Stimulated activated naive B cell treated with anti-CD40 and anti-IgM and Interleukin-4, amounts not matched to agents 10 μg/mL and 1 μg/mL and 100 μg/mL, for 72 hours (primary cell): Measurements from ENCODE around the gene UBASH3B.
A peak's percentile ranks its signal among the peaks of the same experiment; 100 is the strongest.

Source experiments
- ATAC-seq, 2 donors: fragments of 150-1000 bp; cut with Tn5 transposase; replicated peaks; 2 replicates each; pipeline ENCODE4 v1.10.0; 2021; ENCODE audit warnings: moderate library complexity in 1 of 2
- DNase-seq: peaks from one replicate; pipeline ENCODE4 v3.0.0; 2021
- H3K27ac Mint-ChIP-seq: one replicate; pipeline ENCODE4 v1.8.0; 2022; ENCODE audit warnings: mild to moderate bottlenecking, mixed read lengths
- H3K27me3 Mint-ChIP-seq, 2 donors: one replicate each; pipeline ENCODE4 v1.8.0; 2022; ENCODE audit warnings: mixed read lengths in 2 of 2
- H3K36me3 Mint-ChIP-seq, 2 donors: one replicate each; pipeline ENCODE4 v1.8.0; 2022; ENCODE audit warnings: mixed read lengths in 2 of 2, mild to moderate bottlenecking in 1 of 2
- H3K4me1 Mint-ChIP-seq, 2 donors: one replicate each; pipeline ENCODE4 v1.8.0; 2022; ENCODE audit warnings: mixed read lengths in 2 of 2, mild to moderate bottlenecking in 1 of 2
- H3K4me3 Mint-ChIP-seq, 2 donors: one replicate each; pipeline ENCODE4 v1.8.0; 2022; ENCODE audit warnings: mild to moderate bottlenecking in 2 of 2, mixed read lengths in 2 of 2, moderate library complexity in 1 of 2
- H3K9me3 Mint-ChIP-seq, 2 donors: one replicate each; pipeline ENCODE4 v1.8.0; 2022; ENCODE audit warnings: mixed read lengths in 2 of 2, mild to moderate bottlenecking in 1 of 2

UBASH3B gene

GRCh38 chr11:122781378-122782195 lies 126.1 kb downstream of the UBASH3B start:
- Mint-ChIP-seq H3K27ac (peak overlapping the region; percentile 25), H3K9me3 (no peaks in the 10 kb centered on the region), H3K36me3 (peaks cover 31 to 40% of the 10 kb centered on the region in 2 donors), H3K27me3 (no peaks in the 10 kb centered on the region), H3K4me3 (no peak overlapping the region), H3K4me1 (peaks cover 7 to 16% of the 10 kb centered on the region in 2 donors)
- peak; percentile 49 for DNase-seq
- ATAC-seq, result peak; percentile 75 to 92

- no peak for DNase-seq
- Mint-ChIP-seq H3K4me1 (peaks cover 5 to 10% of the 10 kb centered on the region in 2 donors), H3K9me3 (no peaks in the 10 kb centered on the region), H3K27ac (no peak overlapping the region), H3K27me3 (no peaks in the 10 kb centered on the region), H3K4me3 (no peak overlapping the region), H3K36me3 (peaks cover 29 to 39% of the 10 kb centered on the region in 2 donors)
- no peak for ATAC-seq
Measured at GRCh38 chr11:122782222-122782621, 126.7 kb downstream of the UBASH3B start.

- no peak for DNase-seq
- ATAC-seq, result no peak
- H3K27ac Mint-ChIP-seq, result no peak overlapping the region
- no peaks in the 10 kb centered on the region for H3K9me3 Mint-ChIP-seq
- H3K36me3 Mint-ChIP-seq, result peaks cover 30 to 38% of the 10 kb centered on the region in 2 donors
- peaks cover 2 to 5% of the 10 kb centered on the region in 2 donors for H3K4me1 Mint-ChIP-seq
- no peak overlapping the region for H3K4me3 Mint-ChIP-seq
- no peaks in the 10 kb centered on the region for H3K27me3 Mint-ChIP-seq
Measured at GRCh38 chr11:122784325-122784955, 128.9 kb downstream of the UBASH3B start.

- DNase-seq (no peak), ATAC-seq (no peak)
- Mint-ChIP-seq H3K4me1 (peaks cover 2 to 5% of the 10 kb centered on the region in 2 donors), H3K27me3 (no peaks in the 10 kb centered on the region), H3K4me3 (no peak overlapping the region), H3K9me3 (no peaks in the 10 kb centered on the region), H3K27ac (no peak overlapping the region), H3K36me3 (peaks cover 29 to 40% of the 10 kb centered on the region in 2 donors)
Measured at GRCh38 chr11:122785031-122785541, 129.6 kb downstream of the UBASH3B start.

- DNase-seq, result no peak
- peaks cover 32 to 33% of the 10 kb centered on the region in 2 donors for H3K36me3 Mint-ChIP-seq
- no peaks in the 10 kb centered on the region for H3K4me1 Mint-ChIP-seq
- H3K4me3 Mint-ChIP-seq, result no peak overlapping the region
- no peaks in the 10 kb centered on the region for H3K9me3 Mint-ChIP-seq
- H3K27me3 Mint-ChIP-seq, result no peaks in the 10 kb centered on the region
- ATAC-seq, result no peak
- H3K27ac Mint-ChIP-seq, result no peak overlapping the region
Measured at GRCh38 chr11:122786896-122787295, 131.4 kb downstream of the UBASH3B start.

GRCh38 chr11:122788781-122789535 lies 133.4 kb downstream of the UBASH3B start:
- H3K4me3 Mint-ChIP-seq, result no peak overlapping the region
- DNase-seq (no peak), ATAC-seq (no peak)
- peaks cover 28 to 29% of the 10 kb centered on the region in 2 donors for H3K36me3 Mint-ChIP-seq
- H3K27ac Mint-ChIP-seq, result no peak overlapping the region
- H3K4me1 Mint-ChIP-seq, result no peaks in the 10 kb centered on the region
- no peaks in the 10 kb centered on the region for H3K9me3 Mint-ChIP-seq
- no peaks in the 10 kb centered on the region for H3K27me3 Mint-ChIP-seq

- DNase-seq, result no peak
- Mint-ChIP-seq H3K4me3 (no peak overlapping the region), H3K9me3 (no peaks in the 10 kb centered on the region), H3K27ac (no peak overlapping the region), H3K27me3 (no peaks in the 10 kb centered on the region), H3K4me1 (no peaks in the 10 kb centered on the region), H3K36me3 (peaks cover 29 to 33% of the 10 kb centered on the region in 2 donors)
- no peak for ATAC-seq
Measured at GRCh38 chr11:122789907-122790306, 134.4 kb downstream of the UBASH3B start.

- ATAC-seq (no peak), DNase-seq (no peak)
- Mint-ChIP-seq H3K4me3 (no peak overlapping the region), H3K9me3 (no peaks in the 10 kb centered on the region), H3K27me3 (no peaks in the 10 kb centered on the region), H3K27ac (no peak overlapping the region), H3K36me3 (peaks cover 29 to 34% of the 10 kb centered on the region in 2 donors), H3K4me1 (no peaks in the 10 kb centered on the region)
Measured at GRCh38 chr11:122791411-122791810, 135.9 kb downstream of the UBASH3B start.

- Mint-ChIP-seq H3K27ac (no peak overlapping the region), H3K4me3 (no peak overlapping the region), H3K27me3 (no peaks in the 10 kb centered on the region), H3K9me3 (no peaks in the 10 kb centered on the region), H3K36me3 (peaks cover 32 to 38% of the 10 kb centered on the region in 2 donors), H3K4me1 (no peaks in the 10 kb centered on the region)
- ATAC-seq (no peak), DNase-seq (no peak)
Measured at GRCh38 chr11:122791836-122792235, 136.3 kb downstream of the UBASH3B start.

- H3K27ac Mint-ChIP-seq, result no peak overlapping the region
- DNase-seq (no peak), ATAC-seq (no peak)
- H3K4me3 Mint-ChIP-seq, result no peak overlapping the region
- H3K27me3 Mint-ChIP-seq, result no peaks in the 10 kb centered on the region
- H3K4me1 Mint-ChIP-seq, result no peaks in the 10 kb centered on the region
- peaks cover 39 to 43% of the 10 kb centered on the region in 2 donors for H3K36me3 Mint-ChIP-seq
- no peaks in the 10 kb centered on the region for H3K9me3 Mint-ChIP-seq
Measured at GRCh38 chr11:122793515-122793914, 138.0 kb downstream of the UBASH3B start.

GRCh38 chr11:122795307-122795706 lies 139.8 kb downstream of the UBASH3B start:
- ATAC-seq (no peak), DNase-seq (no peak)
- peaks cover 34 to 41% of the 10 kb centered on the region in 2 donors for H3K36me3 Mint-ChIP-seq
- no peaks in the 10 kb centered on the region for H3K4me1 Mint-ChIP-seq
- no peaks in the 10 kb centered on the region for H3K27me3 Mint-ChIP-seq
- no peak overlapping the region for H3K4me3 Mint-ChIP-seq
- H3K9me3 Mint-ChIP-seq, result no peaks in the 10 kb centered on the region
- no peak overlapping the region for H3K27ac Mint-ChIP-seq

GRCh38 chr11:122796128-122796717 lies 140.7 kb downstream of the UBASH3B start:
- ATAC-seq (peak; percentile 77 to 82), DNase-seq (peak; percentile 35)
- peaks cover 30 to 42% of the 10 kb centered on the region in 2 donors for H3K36me3 Mint-ChIP-seq

GRCh38 chr11:122797651-122798050 lies 142.1 kb downstream of the UBASH3B start:
- Mint-ChIP-seq H3K27ac (no peak overlapping the region), H3K9me3 (no peaks in the 10 kb centered on the region), H3K4me3 (no peak overlapping the region), H3K4me1 (no peaks in the 10 kb centered on the region), H3K36me3 (peaks cover 23 to 44% of the 10 kb centered on the region in 2 donors), H3K27me3 (no peaks in the 10 kb centered on the region)
- ATAC-seq, result no peak
- no peak for DNase-seq

More at GRCh38 chr11:122796128-122796717, 140.7 kb downstream of the UBASH3B start:
- Mint-ChIP-seq H3K9me3 (no peaks in the 10 kb centered on the region), H3K4me3 (no peak overlapping the region), H3K4me1 (no peaks in the 10 kb centered on the region), H3K27me3 (no peaks in the 10 kb centered on the region), H3K27ac (no peak overlapping the region)
